ENCODE results near the gene HPSE. TPM values are rescaled to one million over a fixed set of nuclear protein-coding genes. Genes with fewer than 3 reads are reported as not detected.

HPSE gene
- 1.8 TPM for total RNA-seq (ENCODE audit: unreplicated experiment)
- long read RNA-seq, full-length matches to known transcripts, result 1 of 1 reads
- long read RNA-seq, partial matches to known transcripts, result 0 of 1 reads
- long read RNA-seq, other reads (novel, unspliced or antisense), result 0 of 1 reads

DNA sequence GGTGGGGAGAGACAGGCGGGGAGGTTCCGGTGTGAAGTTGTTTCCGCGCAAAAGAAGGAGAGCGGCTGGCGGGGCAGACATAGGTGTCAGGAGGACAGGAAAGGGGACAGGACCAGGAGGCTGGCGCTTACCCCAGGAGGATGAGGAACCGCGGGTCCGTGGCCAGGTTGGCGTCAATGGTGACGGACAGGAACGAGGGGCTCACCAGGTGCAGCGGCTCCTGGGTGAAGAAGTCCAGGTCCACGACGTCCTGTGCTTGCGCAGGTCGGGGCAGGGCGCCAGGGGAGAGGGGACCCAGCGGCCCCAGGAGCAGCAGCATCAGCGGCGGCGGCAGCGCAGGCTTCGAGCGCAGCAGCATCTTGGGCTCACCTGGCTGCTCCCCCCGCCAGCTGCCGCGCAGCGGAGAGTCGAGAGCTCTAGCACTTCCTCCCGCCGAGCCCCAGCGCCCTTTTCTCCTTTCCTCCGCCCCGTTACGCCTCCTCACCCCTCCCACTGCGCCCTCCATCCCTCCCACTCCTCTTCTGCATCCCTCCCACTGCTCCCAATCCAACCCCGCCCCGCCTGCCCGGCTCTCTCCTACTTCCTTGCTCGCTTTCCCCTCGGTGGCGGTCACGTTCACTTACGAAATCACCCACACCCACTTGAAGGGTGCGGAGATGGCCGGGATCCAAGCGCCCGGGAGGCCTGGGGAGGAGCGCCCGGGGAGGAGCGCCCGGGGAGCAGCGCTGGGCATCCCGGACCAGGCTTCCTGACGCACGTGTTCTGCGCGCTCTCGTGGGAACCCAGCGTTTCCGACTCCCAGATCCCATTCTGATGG is at the start of gene HPSE:
Gene HPSE (minus strand): TSS at position 424 of the 817 bp plus-strand sequence. CDS start 66 bp downstream, at position 358.
- peak within 1 kb of the TSS; percentile 90 for H3K4me3 Mint-ChIP-seq (ENCODE audit: unreplicated experiment)
- H3K36me3 Mint-ChIP-seq (ENCODE audit: unreplicated experiment), result peaks cover 4% of the 10 kb centered on the region
- DNase-seq, result peak; percentile 74
- TF ChIP-seq, protein P1, sequence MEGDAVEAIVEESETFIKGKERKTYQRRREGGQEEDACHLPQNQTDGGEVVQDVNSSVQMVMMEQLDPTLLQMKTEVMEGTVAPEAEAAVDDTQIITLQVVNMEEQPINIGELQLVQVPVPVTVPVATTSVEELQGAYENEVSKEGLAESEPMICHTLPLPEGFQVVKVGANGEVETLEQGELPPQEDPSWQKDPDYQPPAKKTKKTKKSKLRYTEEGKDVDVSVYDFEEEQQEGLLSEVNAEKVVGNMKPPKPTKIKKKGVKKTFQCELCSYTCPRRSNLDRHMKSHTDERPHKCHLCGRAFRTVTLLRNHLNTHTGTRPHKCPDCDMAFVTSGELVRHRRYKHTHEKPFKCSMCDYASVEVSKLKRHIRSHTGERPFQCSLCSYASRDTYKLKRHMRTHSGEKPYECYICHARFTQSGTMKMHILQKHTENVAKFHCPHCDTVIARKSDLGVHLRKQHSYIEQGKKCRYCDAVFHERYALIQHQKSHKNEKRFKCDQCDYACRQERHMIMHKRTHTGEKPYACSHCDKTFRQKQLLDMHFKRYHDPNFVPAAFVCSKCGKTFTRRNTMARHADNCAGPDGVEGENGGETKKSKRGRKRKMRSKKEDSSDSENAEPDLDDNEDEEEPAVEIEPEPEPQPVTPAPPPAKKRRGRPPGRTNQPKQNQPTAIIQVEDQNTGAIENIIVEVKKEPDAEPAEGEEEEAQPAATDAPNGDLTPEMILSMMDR (IDR thresholded peaks at IDR 0.05; ENCODE audit: partially characterized antibody, unreplicated experiment), result no peak
- peaks cover 2% of the 10 kb centered on the region for H3K9me3 Mint-ChIP-seq (ENCODE audit: unreplicated experiment)
- peaks cover 7% of the 10 kb centered on the region for H3K4me1 Mint-ChIP-seq (ENCODE audit: low read depth, unreplicated experiment)
- peaks cover 4% of the 10 kb centered on the region for H3K27me3 Mint-ChIP-seq (ENCODE audit: unreplicated experiment)
- no peak within 1 kb of the TSS for H3K27ac Mint-ChIP-seq (ENCODE audit: unreplicated experiment)

DNA sequence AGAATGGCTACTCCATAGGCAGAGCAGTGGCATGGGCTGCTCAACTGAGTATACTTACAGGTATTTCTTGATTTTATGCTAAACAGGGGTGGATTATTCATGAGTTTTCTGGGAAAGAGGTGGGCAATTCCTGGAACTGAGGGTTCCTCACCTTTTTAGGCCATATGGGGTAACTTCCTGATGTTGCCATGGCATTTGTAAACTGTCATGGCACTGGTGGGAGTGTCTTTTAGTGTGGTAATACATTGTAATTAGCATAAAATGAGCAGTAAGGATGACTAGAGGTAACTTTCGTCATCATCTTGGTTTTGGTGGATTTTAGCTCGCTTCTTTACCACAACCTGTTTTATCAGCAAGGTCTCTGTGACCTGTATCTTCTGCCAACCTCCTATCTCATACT is 48.2 kb upstream of the HPSE start:
- TF ChIP-seq, protein P1 (IDR thresholded peaks at IDR 0.05; ENCODE audit: partially characterized antibody, unreplicated experiment), result no peak
- H3K27me3 Mint-ChIP-seq (ENCODE audit: unreplicated experiment), result peaks cover 3% of the 10 kb centered on the region
- DNase-seq, result no peak

DNA sequence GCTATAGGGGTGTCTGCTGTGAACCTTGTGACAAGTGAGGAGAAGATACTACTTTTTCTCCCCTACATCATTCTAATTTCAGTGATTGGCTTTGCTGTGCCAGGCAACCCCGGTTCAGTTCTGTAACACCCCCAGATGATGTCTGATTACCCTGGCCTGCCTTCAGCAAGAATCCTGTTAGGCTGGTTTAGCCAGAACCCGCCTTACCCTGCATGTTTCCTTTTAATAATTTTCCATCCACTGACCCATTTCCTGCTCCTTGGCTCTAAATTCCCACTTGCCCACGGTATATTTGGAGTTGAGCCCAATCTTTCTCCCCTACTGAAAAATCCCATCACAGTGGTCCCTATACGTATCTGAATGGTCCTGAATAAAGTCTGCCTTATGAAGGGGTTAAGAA is 46.5 kb upstream of the HPSE start:
- H3K36me3 Mint-ChIP-seq (ENCODE audit: unreplicated experiment), result peaks cover 23% of the 10 kb centered on the region
- no peak for DNase-seq
- peaks cover 3% of the 10 kb centered on the region for H3K27me3 Mint-ChIP-seq (ENCODE audit: unreplicated experiment)
- H3K4me3 Mint-ChIP-seq (ENCODE audit: unreplicated experiment), result no peak overlapping the region
- H3K9me3 Mint-ChIP-seq (ENCODE audit: unreplicated experiment), result peaks cover 3% of the 10 kb centered on the region
- TF ChIP-seq, protein P1 (IDR thresholded peaks at IDR 0.05; ENCODE audit: partially characterized antibody, unreplicated experiment), result no peak
- H3K27ac Mint-ChIP-seq (ENCODE audit: unreplicated experiment), result no peak overlapping the region
- H3K4me1 Mint-ChIP-seq (ENCODE audit: low read depth, unreplicated experiment), result no peaks in the 10 kb centered on the region

More for the DNA sequence above, 48.2 kb upstream of the HPSE start:
- Mint-ChIP-seq H3K9me3 (ENCODE audit: unreplicated experiment) (peaks cover 2% of the 10 kb centered on the region), H3K4me1 (ENCODE audit: low read depth, unreplicated experiment) (no peaks in the 10 kb centered on the region), H3K36me3 (ENCODE audit: unreplicated experiment) (peaks cover 11% of the 10 kb centered on the region), H3K4me3 (ENCODE audit: unreplicated experiment) (no peak overlapping the region), H3K27ac (ENCODE audit: unreplicated experiment) (no peak overlapping the region)

DNA sequence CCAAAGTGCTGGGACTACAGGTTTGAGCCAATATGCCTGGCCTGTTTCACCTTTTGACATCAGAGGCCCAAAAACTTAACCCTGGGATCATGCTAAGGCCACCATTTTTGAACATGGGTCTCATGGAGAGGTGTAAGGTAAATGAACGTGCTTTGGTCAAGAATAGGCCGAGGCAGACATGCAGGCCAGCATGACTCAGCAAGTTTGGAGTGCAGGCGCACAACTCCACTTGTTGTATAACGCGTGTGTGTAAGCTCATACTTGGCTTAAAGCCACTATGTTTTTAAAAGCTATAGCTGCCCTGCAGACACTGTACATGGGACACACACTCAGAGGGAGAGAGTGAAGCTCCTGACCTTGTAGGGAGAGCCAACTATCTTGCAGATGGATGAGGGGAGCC is 43.8 kb upstream of the HPSE start:
- peaks cover 24% of the 10 kb centered on the region for H3K36me3 Mint-ChIP-seq (ENCODE audit: unreplicated experiment)
- peaks cover 5% of the 10 kb centered on the region for H3K9me3 Mint-ChIP-seq (ENCODE audit: unreplicated experiment)
- peaks cover 3% of the 10 kb centered on the region for H3K27me3 Mint-ChIP-seq (ENCODE audit: unreplicated experiment)
- H3K4me3 Mint-ChIP-seq (ENCODE audit: unreplicated experiment), result no peak overlapping the region
- no peaks in the 10 kb centered on the region for H3K4me1 Mint-ChIP-seq (ENCODE audit: low read depth, unreplicated experiment)
- no peak for DNase-seq
- no peak overlapping the region for H3K27ac Mint-ChIP-seq (ENCODE audit: unreplicated experiment)
- TF ChIP-seq, protein P1 (IDR thresholded peaks at IDR 0.05; ENCODE audit: partially characterized antibody, unreplicated experiment), result no peak

DNA sequence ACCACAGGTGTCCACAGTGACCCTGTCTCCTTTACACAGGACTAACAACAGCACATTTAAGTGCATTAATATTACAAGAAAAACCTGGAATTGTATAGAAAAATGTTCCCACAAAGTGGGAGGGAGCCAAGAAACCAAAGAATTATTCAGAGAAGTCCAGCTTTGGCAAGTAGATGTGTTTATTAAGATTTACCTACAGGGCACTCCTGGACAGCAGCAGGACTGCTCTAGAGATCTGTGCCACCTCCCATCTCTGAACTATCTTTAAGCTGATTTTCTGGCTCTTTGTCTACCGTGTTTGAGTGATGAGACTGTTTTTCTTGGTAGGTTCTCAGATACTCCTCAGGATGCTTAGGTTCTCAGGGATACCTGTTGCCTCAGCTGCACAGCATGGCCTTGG is 38.3 kb upstream of the HPSE start:
- Mint-ChIP-seq H3K4me3 (ENCODE audit: unreplicated experiment) (no peak overlapping the region), H3K27ac (ENCODE audit: unreplicated experiment) (no peak overlapping the region), H3K36me3 (ENCODE audit: unreplicated experiment) (peaks cover 14% of the 10 kb centered on the region), H3K4me1 (ENCODE audit: low read depth, unreplicated experiment) (no peaks in the 10 kb centered on the region), H3K27me3 (ENCODE audit: unreplicated experiment) (no peaks in the 10 kb centered on the region), H3K9me3 (ENCODE audit: unreplicated experiment) (peaks cover 3% of the 10 kb centered on the region)
- TF ChIP-seq, protein P1 (IDR thresholded peaks at IDR 0.05; ENCODE audit: partially characterized antibody, unreplicated experiment), result no peak
- no peak for DNase-seq
